Esophagus (tissue), 2 donors: ENCODE results near the gene VTI1A. TPM values are rescaled to one million over a fixed set of nuclear protein-coding genes. Genes with fewer than 3 reads are reported as not detected.

Source experiments
- H3K27ac ChIP-seq, 2 donors: one replicate each; pipeline ENCODE4 v1.5.1; 2013; ENCODE audit warnings: low read depth in 2 of 2, mild to moderate bottlenecking in 2 of 2, inconsistent platforms in 1 of 2, low read length in 1 of 2, moderate library complexity in 1 of 2
- H3K27me3 ChIP-seq, 2 donors: one replicate each; pipeline ENCODE4 v1.6.1; 2013; ENCODE audit warnings: low read length in 2 of 2, control low read depth in 1 of 2, mild to moderate bottlenecking in 1 of 2; ENCODE audit not compliant: insufficient read depth in 2 of 2, control insufficient read depth in 1 of 2
- H3K36me3 ChIP-seq, 2 donors: one replicate each; pipeline ENCODE4 v1.6.1; 2013; ENCODE audit warnings: low read length in 1 of 2; ENCODE audit not compliant: control insufficient read depth in 2 of 2, insufficient read depth in 2 of 2
- H3K4me1 ChIP-seq, 2 donors: one replicate each; pipeline ENCODE4 v1.6.1; 2013; ENCODE audit warnings: low read length in 1 of 2; ENCODE audit not compliant: control insufficient read depth in 2 of 2, insufficient read depth in 2 of 2
- H3K4me3 ChIP-seq, 2 donors: one replicate each; pipeline ENCODE4 v1.5.1; 2013; ENCODE audit warnings: low read length in 2 of 2, mild to moderate bottlenecking in 2 of 2, low read depth in 1 of 2, moderate library complexity in 1 of 2
- H3K9me3 ChIP-seq, 2 donors: one replicate each; pipeline ENCODE4 v1.6.1; 2013; ENCODE audit warnings: mild to moderate bottlenecking in 2 of 2, low read depth in 1 of 2, low read length in 1 of 2, moderate library complexity in 1 of 2; ENCODE audit not compliant: control insufficient read depth in 2 of 2, insufficient read depth in 1 of 2
- WGBS, 2 donors: extraction: QIAGEN DNeasy Blood & Tissue Kit; methylation state at CpG; one replicate each; pipeline ENCODE4 v1.1.7; 2013; 5-methylcytosine and 5-hydroxymethylcytosine counted together
- polyA plus RNA-seq, 2 donors: library from polyadenylated mRNA; stranded (reverse); fragments of 200-250 nt; gene quantifications; one replicate each; pipeline ENCODE4 v1.2.3, GENCODE V29; 2013
- donor health status: healthy with polysubstance abuse.
- donor health status: Bipolar disorder and iron deficiency.

The VTI1A gene
- polyA plus RNA-seq, 2 donors: 10.6 to 11.5 TPM

DNA sequence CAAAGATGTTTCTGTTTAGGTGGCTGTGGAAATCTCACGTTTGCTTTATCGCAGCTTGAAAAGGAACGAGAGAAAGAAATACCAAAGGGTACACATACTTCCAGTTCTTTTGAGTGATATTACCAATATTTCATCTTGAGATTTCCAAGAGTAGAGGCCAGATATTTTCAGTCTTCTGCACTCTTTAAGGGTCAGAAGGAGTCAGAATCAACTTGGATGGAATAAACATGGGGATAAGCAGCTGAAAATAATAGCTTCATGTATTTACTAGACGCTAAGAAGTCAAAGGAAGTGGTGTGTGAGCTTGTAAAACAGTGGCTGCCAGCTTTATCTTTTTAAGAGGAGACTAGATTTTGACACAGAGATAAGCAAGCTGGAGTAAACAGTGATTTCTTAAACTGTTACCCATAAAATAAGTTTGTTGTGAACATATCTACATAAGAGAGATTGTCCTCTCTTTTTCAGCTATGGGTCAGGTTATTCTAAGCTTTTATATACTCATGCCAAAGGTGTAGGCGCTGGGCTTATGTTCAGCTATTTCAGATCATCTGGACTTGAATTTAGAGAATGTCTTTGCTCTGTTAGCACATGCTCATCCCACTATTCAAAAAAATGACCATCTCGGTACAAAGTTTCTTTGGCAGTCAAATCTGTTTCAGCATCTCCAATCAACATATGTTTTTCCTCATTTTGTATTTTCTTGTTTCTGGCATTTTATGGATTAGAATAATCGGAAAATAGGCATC is 332.2 kb downstream of the VTI1A start:
- Histone ChIP-seq H3K9me3 (no peaks in the 10 kb centered on the region), H3K27me3 (no peaks in the 10 kb centered on the region), H3K36me3 (no peaks in the 10 kb centered on the region), H3K4me1 (no peaks in the 10 kb centered on the region), H3K27ac (no peak overlapping the region), H3K4me3 (no peak overlapping the region)
- 65 to 76% methylated on average over 7 of the region's 7 CpGs for WGBS, 2 donors

DNA sequence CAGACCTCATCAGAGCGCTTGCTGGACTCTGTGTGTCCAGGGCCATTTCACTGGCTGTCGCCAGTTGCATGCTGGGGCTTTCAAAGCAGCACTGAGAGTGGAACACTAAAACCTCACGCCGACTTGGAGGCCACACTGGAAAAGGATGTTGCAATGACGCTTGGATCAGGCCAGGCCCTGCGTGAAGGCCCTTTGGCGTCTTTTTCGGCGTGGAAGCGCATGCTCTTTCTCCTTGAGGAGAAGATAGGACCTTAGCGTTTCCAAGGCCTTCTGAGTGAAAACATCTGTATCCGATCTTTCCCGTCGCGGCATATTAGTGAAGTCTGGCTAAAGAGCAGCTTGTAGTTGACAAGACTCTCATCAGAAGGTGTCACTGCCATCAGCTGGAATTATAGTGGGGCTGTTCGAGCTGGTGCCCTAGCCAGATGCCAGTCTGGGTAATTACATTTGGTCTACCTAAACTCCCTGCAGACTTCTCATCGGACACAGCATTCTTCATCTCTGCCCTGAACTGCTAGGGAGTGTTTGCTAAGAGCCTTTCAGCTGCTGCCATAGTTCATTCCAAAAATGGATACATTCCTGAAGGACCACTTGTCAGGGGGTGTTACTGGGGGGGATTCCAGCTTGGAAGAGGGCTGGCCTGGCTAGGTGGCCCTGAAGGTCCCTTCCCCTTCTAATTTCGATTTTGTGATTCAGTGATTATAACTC is 335.3 kb downstream of the VTI1A start:
- H3K36me3 ChIP-seq: no peaks in the 10 kb centered on the region
- no peak overlapping the region for H3K4me3 ChIP-seq
- no peak overlapping the region for H3K27ac ChIP-seq
- H3K27me3 ChIP-seq: no peaks in the 10 kb centered on the region
- H3K4me1 ChIP-seq: no peaks in the 10 kb centered on the region
- no peaks in the 10 kb centered on the region for H3K9me3 ChIP-seq
- 89 to 92% methylated on average over 18 of the region's 18 CpGs for WGBS, 2 donors

DNA sequence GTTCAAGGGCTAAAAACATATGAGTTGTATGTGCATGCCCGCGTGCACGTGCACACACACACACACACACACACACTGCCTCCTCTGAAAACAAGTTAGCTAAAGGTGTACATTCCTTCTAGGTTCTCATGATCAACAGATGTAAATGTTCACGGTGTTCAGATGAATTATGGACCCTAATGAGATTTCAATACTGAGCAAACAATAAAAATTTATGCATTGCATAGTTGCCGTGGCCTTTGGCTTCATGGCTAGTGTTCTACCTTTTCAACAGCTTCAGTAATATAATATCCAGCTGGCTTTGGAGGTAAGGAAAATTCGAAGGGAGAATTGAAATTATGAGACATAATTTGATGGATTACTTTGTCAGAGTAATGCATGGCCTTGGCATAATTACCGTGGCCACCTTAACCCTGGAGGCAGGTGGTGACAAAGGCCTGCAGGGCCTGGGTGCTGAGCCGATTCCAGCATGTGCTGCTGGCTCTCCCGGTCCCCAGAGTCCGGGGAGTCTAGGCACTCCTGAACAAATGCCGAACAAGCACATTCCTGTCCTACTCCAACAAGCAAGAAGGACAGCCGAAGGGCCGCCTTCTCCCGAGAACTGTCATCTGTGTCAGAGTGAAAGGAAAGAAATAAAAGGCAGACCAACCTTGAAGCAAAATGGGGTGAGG is 336.5 kb downstream of the VTI1A start:
- no peaks in the 10 kb centered on the region for H3K9me3 ChIP-seq
- H3K4me1 ChIP-seq: no peaks in the 10 kb centered on the region
- H3K4me3 ChIP-seq: no peak overlapping the region
- WGBS, 2 donors: 63% methylated on average over 14 of the region's 14 CpGs
- H3K27me3 ChIP-seq: no peaks in the 10 kb centered on the region
- no peak overlapping the region for H3K27ac ChIP-seq
- no peaks in the 10 kb centered on the region for H3K36me3 ChIP-seq

DNA sequence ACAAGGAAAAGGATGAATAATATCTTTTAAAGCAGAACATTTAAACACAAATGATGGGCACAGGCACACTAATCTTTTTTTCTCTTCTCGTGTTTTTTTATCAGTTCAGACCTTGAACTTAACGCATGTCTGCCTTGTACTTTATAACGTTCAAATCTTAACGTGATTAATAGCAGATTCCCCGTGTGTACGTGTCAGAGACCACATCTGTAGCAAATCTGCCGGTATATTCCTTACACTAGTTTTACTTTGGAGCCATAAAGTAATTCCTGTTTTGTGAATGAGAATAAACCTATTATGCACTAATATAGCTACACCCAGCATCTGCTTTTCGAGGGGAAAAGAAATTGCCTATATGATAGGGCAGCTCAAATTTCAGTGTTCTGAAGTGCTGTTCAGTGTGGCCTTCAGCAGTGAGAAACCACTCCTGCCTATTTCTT is 337.0 kb downstream of the VTI1A start:
- H3K9me3 ChIP-seq: no peaks in the 10 kb centered on the region
- H3K27me3 ChIP-seq: no peaks in the 10 kb centered on the region
- H3K4me3 ChIP-seq: no peak overlapping the region
- 54 to 56% methylated on average over 8 of the region's 8 CpGs for WGBS, 2 donors
- H3K36me3 ChIP-seq: no peaks in the 10 kb centered on the region
- H3K4me1 ChIP-seq: no peaks in the 10 kb centered on the region
- no peak overlapping the region for H3K27ac ChIP-seq

DNA sequence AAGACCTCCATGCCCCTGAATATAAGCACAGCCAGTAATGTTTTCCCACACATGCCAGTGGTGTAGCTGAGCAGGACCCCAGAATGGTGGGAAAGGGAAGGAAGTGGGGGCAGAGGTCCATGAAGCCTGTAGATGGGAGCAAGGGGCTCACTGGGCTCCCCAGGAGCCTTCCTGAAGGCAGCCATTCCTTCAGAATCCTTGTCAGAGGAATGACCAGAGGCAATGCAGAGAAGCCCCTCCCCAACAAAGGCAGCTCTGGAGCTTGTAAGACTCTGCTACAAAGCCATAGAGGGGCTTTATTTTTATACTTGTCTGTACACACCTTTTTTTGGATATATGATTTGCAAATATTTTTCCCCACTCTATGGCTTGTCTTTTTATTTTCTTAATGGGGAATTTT is 338.1 kb downstream of the VTI1A start:
- Histone ChIP-seq H3K27ac (no peak overlapping the region), H3K27me3 (no peaks in the 10 kb centered on the region), H3K4me1 (no peaks in the 10 kb centered on the region), H3K4me3 (no peak overlapping the region), H3K36me3 (no peaks in the 10 kb centered on the region), H3K9me3 (no peaks in the 10 kb centered on the region)

DNA sequence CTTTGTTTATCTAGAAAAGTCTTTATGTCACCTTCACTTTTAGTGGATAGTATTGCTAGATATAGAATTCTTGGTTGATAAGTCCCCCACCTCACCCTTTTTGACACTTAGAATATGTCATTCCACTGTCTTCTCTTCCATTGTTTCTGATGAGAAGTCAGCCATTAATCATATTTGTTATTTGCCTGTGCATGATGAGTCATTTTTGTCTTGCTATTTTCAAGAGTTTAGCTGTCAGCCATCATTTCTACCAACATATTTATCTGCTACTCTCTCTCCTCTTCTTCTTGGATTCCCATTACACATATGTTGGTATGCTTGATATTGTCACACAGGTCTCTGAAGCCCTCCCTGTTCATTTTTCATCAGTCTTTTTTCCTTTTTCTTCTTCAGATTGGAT is 342.2 kb downstream of the VTI1A start:
- Histone ChIP-seq H3K4me3 (no peak overlapping the region), H3K4me1 (peaks cover 0 to 2% of the 10 kb centered on the region in 2 donors), H3K27ac (no peak overlapping the region), H3K27me3 (no peaks in the 10 kb centered on the region), H3K36me3 (no peaks in the 10 kb centered on the region), H3K9me3 (no peaks in the 10 kb centered on the region)

DNA sequence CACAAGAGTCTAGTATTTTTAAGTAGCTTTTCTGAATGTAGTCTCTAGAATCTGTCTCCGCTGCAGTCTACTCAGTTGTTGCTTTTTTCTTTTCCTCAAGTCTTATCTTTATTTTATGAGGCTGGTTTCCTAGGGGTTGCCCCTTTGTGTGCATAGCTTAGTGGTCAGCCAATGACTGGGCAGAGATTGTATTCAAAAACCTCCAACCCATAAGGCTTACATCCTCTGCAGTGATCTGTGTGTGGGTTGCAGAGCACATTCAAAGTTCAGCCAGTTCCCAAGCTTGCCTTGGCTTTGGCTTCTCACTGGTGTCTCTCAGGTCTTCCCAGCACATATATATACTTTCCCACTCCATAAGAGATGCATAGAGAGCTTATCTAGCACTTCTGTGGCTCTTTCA is 343.0 kb downstream of the VTI1A start:
- Histone ChIP-seq H3K27me3 (no peaks in the 10 kb centered on the region), H3K36me3 (no peaks in the 10 kb centered on the region), H3K27ac (peak overlapping the region in 1 of 2 donors; percentile 9), H3K9me3 (no peaks in the 10 kb centered on the region), H3K4me1 (peaks cover 0 to 2% of the 10 kb centered on the region in 2 donors), H3K4me3 (no peak overlapping the region)
- WGBS, 2 donors: 98 to 100% methylated on average over 1 of the region's 1 CpG

DNA sequence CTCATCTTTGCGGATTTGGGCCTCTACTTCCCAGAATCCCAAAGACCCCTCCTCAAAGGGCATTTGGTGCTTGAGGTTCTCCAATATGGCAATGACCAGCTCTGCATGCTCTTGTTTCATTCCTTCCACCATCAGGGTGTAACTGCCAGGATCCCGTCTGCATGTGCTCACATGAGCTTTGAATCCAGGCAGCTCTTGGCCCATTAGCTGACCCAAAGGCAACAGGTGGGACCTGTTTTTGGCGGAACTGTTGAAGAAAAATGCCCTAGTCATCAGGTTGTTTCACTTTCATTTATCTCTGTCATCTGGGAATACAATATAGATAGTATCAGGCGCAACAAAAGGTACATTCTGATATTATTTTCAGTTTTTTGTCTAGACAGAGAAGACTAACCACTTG is 343.9 kb downstream of the VTI1A start:
- 58 to 70% methylated on average over 4 of the region's 4 CpGs for WGBS, 2 donors
- H3K9me3 ChIP-seq: no peaks in the 10 kb centered on the region
- no peaks in the 10 kb centered on the region for H3K36me3 ChIP-seq
- no peaks in the 10 kb centered on the region for H3K27me3 ChIP-seq
- H3K4me3 ChIP-seq: no peak overlapping the region
- H3K27ac ChIP-seq: peak overlapping the region in 1 of 2 donors; percentile 60
- peaks cover 0 to 2% of the 10 kb centered on the region in 2 donors for H3K4me1 ChIP-seq

DNA sequence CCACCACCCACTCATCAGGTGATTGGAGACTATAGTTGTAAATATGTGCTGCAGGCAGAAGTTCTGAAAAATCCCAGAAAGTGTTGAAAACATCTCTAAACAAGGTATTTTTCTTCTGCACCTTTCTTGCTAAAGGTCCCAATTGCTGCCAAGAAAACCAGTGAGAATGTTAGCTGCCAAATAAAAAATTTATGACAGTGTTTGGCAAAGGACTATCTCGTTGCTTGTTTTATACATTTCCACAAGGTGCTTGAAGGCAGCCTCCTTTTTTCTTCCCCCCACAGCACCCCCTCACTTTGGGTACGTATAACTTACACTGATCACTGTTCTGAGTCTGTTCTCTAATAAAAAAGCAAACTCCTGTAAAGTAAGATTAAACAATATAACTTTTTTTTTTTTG is 344.4 kb downstream of the VTI1A start:
- Histone ChIP-seq H3K9me3 (no peaks in the 10 kb centered on the region), H3K27ac (no peak overlapping the region), H3K4me3 (no peak overlapping the region), H3K27me3 (no peaks in the 10 kb centered on the region), H3K4me1 (peaks cover 0 to 2% of the 10 kb centered on the region in 2 donors), H3K36me3 (no peaks in the 10 kb centered on the region)
- 57 to 64% methylated on average over 2 of the region's 2 CpGs for WGBS, 2 donors
